GM12801 (cell line): Measurements from ENCODE around the gene SPRED2.

Experiments used
- TF ChIP-seq, protein P1 (sequence below): IDR thresholded peaks from one replicate; pipeline ENCODE4 v1.5.1; 2011; ENCODE audit warnings: control low read depth; ENCODE audit not compliant: insufficient read length; ENCODE audit errors: extremely low read depth

Gene SPRED2

DNA sequence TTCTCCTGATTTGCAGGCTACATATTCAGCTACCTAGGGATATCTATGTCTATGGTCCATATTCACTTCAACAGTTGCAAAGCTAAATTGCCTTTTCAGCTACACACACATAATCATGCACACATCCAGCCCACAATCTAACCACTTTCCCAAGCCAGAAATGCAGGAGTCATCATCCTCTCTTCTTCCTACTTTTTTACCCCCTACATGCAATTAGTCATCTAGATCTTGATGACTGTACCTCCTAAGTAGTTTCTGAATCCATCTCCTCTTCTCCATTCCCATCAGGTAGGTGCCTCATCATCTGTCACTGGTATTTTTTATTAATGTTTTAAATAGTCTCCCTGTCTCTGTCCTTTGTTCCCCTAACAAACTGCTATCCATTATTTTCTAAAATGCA is 23.7 kb upstream of the SPRED2 start:
- TF ChIP-seq, protein P1, sequence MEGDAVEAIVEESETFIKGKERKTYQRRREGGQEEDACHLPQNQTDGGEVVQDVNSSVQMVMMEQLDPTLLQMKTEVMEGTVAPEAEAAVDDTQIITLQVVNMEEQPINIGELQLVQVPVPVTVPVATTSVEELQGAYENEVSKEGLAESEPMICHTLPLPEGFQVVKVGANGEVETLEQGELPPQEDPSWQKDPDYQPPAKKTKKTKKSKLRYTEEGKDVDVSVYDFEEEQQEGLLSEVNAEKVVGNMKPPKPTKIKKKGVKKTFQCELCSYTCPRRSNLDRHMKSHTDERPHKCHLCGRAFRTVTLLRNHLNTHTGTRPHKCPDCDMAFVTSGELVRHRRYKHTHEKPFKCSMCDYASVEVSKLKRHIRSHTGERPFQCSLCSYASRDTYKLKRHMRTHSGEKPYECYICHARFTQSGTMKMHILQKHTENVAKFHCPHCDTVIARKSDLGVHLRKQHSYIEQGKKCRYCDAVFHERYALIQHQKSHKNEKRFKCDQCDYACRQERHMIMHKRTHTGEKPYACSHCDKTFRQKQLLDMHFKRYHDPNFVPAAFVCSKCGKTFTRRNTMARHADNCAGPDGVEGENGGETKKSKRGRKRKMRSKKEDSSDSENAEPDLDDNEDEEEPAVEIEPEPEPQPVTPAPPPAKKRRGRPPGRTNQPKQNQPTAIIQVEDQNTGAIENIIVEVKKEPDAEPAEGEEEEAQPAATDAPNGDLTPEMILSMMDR = no peak

DNA sequence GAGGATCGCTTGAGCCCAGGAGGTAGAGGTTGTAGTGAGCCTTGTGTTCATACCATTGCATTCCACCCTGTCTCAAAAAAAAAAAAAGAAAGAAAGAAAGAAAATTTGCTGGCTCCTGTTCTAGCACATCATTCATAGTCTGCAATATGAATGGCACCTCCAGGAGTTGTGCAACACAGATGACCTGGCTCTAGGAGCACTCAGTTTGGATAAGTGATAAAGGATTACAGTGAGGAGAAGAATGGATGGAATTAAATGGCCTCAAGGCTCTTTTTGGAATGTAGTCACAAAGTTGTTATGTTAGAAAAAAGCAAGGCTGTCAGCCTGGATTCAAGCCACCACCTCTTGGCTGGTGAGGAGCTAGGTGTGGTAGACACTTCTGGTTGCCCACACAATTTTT is 21.5 kb upstream of the SPRED2 start:
- TF ChIP-seq, protein P1 = no peak

GRCh38 chr2:65452150-65452895 is 19.9 kb upstream of the SPRED2 start:
- TF ChIP-seq, protein P1 = no peak

DNA sequence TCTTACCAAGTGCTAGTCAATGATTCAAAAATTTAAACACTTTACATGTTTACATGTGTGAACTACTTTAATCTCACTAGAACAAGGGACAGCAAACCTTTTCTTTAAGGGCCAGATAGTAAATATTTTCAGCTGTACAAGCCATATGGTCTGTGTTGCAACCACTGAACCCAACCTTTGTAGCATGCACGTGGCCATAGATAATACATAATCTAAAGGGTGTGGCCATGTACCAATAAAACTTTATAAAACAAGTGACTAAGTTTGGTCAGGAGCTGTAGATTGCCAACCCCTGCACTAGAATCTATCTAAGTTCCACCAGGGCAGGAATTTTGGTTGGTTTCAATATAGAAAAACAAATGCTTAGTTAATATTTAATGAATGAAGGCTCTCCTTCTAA is 18.4 kb upstream of the SPRED2 start:
- TF ChIP-seq, protein P1 = no peak

DNA sequence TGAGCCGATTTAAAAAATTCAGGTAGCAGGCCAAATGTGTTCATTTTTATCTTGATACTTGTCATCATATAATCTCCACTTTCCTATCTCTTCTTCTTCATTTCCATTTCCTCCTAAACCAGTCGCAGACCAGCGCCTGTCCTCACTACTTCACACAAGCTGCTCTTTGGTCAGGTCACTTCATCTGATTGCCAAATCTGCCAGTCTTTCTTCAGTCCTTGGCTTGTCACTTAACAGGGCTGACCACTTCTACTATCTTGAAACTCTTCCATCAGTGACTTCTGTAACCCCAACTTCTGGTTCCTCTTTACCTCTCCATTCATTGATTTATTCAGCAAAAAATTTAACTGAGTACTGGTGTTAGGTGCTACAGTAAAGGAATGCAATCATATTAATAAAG is 18.0 kb upstream of the SPRED2 start:
- TF ChIP-seq, protein P1 = no peak

DNA sequence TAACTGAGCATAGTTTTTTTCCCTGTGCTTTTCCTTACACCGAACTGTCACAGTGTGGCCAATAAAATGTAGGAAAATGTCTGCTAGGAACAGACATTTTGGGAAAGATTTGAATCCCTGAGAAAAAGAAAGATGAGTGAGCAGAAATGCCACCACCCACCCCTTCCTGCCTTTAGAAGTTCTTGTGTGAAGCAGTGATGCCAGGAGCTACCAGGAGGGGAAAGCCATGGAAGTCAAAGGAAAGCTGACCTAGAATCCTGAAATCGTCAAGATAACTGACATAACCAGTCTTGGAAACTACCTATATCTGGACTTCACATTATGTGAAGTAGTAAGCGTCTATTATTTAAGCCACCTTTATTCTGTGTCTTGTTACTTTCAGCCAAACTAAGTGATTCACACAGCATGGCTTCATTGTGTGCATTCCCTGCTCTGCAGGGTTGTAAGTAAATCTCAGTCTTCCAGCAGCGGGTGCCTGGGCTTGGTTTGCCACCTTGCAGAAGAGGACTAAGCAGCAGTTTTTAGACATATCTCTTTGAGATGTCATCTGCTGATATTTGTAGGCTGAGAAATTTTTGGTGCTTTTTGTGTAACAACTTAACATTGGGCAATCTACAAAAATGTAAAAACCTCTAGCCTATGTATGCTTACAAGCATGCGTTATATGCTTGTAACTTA is 11.2 kb upstream of the SPRED2 start:
- TF ChIP-seq, protein P1 = no peak

DNA sequence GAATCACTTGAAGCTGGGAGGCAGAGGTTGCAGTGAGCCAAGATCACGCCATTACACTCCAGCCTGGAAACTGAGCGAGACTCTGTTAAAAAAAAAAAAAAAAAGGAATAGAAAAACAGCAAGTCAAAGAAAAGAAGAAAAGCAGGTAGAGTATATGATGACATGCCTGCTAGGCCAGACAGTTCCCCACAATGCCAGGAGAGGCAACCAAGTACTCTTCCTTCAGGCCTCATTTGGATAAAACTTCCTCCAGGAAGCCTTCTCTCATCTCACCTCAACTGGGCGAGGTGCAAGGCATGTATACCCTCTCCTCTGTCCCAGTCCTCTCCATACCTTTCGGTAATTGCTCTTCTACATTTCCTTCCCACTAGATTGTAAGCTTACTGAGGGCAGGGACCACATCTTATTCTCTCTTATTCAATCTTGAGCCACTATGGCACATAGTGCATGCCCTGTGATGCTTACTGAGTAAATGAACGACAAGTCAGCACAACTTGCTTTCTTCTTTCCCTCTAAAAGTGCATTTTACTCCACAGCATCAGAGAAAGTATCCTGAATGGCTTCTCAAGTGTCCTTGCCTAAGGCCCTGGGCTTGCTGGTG is 10.1 kb upstream of the SPRED2 start:
- TF ChIP-seq, protein P1 = no peak
